Measurements from ENCODE around the gene RNGTT.

DNA sequence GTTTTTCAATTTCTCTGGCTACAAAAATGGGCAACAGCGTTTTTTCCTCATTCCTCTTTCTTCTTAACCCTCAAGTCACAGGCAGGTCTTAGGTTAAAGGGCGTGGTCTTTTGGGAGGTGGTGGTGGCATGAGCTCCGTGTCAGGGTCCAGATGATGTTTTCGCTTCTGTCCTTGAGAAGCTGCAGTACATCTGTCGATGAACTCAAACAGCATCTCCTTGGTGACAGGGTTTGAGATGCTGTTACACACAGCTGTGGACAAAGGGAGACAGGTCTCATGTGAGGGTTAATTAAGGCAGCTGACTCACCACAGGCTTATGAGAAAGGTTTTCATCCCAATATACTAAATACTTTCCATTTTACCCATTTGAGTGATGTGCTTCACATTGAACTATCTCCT, 350.8 kb downstream of the RNGTT start:
- TF ChIP-seq, protein P1, sequence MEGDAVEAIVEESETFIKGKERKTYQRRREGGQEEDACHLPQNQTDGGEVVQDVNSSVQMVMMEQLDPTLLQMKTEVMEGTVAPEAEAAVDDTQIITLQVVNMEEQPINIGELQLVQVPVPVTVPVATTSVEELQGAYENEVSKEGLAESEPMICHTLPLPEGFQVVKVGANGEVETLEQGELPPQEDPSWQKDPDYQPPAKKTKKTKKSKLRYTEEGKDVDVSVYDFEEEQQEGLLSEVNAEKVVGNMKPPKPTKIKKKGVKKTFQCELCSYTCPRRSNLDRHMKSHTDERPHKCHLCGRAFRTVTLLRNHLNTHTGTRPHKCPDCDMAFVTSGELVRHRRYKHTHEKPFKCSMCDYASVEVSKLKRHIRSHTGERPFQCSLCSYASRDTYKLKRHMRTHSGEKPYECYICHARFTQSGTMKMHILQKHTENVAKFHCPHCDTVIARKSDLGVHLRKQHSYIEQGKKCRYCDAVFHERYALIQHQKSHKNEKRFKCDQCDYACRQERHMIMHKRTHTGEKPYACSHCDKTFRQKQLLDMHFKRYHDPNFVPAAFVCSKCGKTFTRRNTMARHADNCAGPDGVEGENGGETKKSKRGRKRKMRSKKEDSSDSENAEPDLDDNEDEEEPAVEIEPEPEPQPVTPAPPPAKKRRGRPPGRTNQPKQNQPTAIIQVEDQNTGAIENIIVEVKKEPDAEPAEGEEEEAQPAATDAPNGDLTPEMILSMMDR (conservative IDR thresholded peaks at IDR 0.05), result no peak
- TF ChIP-seq ZFX (IDR thresholded peaks at IDR 0.05), result no peak

Data from C4-2B (cell line).